A375 (cell line): ENCODE measurements around the gene SUPV3L1. TPM values are rescaled to one million over a fixed set of nuclear protein-coding genes. Genes with fewer than 3 reads are reported as not detected.

Experiments used
- total RNA-seq: library from RNA; depleted of rRNA; stranded (reverse); fragments of >200 nt; shearing (Covaris generic); gene quantifications from 2 replicates; pipeline ENCODE4 v1.2.3, GENCODE V29; 2014; rRNA removed

The SUPV3L1 gene
- 33.7 and 36.2 TPM in 2 replicates for total RNA-seq

DNA sequence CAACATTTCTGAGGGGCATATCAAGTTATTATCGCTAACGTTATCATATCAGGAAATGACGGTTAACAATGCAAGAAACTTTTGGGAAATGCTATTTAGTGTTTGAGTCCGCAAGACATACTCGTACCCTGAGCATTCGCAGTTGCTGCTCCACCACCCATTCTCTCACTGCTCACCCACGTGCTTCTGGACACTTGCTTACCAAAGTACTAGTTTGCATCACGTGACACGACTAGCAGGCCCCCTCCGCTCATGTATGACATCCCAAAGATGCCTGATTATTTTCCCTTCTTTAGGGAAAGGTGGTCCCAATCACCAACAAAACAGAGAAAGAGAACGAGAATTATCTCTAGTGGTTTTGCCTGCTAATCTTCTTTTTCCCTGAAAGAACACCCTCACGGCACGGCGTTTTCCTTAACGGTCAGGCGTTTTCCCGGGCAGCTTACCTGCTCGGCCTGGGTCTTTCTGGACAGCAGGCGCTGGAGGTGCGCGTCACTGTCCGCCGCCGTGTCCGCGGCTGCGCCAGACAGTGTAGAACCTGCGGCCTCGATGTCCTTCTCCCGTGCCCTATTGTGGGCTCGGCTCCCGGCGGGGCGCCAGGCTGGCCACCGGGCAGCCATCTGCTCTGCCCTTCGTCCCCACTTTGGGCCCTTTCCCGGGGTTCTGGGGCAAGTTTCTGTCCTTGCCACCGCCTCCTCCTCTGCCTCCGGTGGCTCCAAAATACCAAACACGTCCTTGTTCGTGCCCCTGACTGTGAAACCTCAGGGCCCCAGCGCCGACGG lies at the start of gene SUPV3L1:
Gene SUPV3L1, plus strand, starts transcription at position 492 of the 782 bp plus-strand sequence. Its CDS starts 58 bp downstream, at position 550.

GRCh38 chr10:69220041-69220451 lies 40.0 kb downstream of the SUPV3L1 start, which contains the start of gene HKDC1:
Gene HKDC1, plus strand, starts transcription at chr10:69220332. Its CDS starts 104 bp downstream, at chr10:69220436.

Other genes starting within 250 kb of the SUPV3L1 start
- 171 and 179 TPM in 2 replicates for gene DDX21, start 224.1 kb upstream of the SUPV3L1 start, total RNA-seq
- gene KIFBP, start 191.4 kb upstream of the SUPV3L1 start, total RNA-seq = 11.4 and 16.0 TPM in 2 replicates
- gene SRGN, start 92.1 kb upstream of the SUPV3L1 start, total RNA-seq = 2.5 and 3.8 TPM in 2 replicates
- 11.7 and 12.3 TPM in 2 replicates for gene VPS26A, start 56.1 kb upstream of the SUPV3L1 start, total RNA-seq
- gene HKDC1, start 40.1 kb downstream of the SUPV3L1 start, total RNA-seq = 5.4 and 5.7 TPM in 2 replicates
- gene HK1, start 98.3 kb downstream of the SUPV3L1 start, total RNA-seq = 68.2 and 74.9 TPM in 2 replicates
- gene TACR2, start 236.7 kb downstream of the SUPV3L1 start, total RNA-seq = 0.08 TPM in 1 of 2 replicates, not detected in the other